Hepatocyte (in vitro differentiated cells): Measurements from ENCODE around the gene ARHGAP6. TPM values are rescaled to one million over a fixed set of nuclear protein-coding genes. Genes with fewer than 3 reads are reported as not detected.

Experiments
- DNase-seq: peaks from one replicate; pipeline ENCODE4 v3.0.0-alpha.2; 2016; ENCODE audit warnings: low spot score
- H2AFZ ChIP-seq: fragments of 200-600 bp; sonication (generic); 2 replicates; pipeline ENCODE4 v1.6.0; 2016; ENCODE audit warnings: antibody characterized with exemption, mild to moderate bottlenecking
- H3K27ac ChIP-seq: fragments of 200-600 bp; sonication (generic); 2 replicates; pipeline ENCODE4 v1.5.1; 2016; ENCODE audit warnings: mild to moderate bottlenecking
- H3K27me3 ChIP-seq: fragments of 200-600 bp; sonication (generic); 2 replicates; pipeline ENCODE4 v1.6.1; 2016
- H3K36me3 ChIP-seq: fragments of 200-600 bp; sonication (generic); replicated peaks from 2 replicates; pipeline ENCODE4 v1.5.1; 2016; ENCODE audit warnings: low read depth; ENCODE audit not compliant: insufficient read depth
- H3K4me1 ChIP-seq: fragments of 200-600 bp; sonication (generic); 2 replicates; pipeline ENCODE4 v1.5.1; 2016; ENCODE audit warnings: mild to moderate bottlenecking, moderate library complexity; ENCODE audit not compliant: insufficient read depth
- H3K4me2 ChIP-seq: fragments of 200-600 bp; sonication (generic); 2 replicates; pipeline ENCODE4 v1.6.0; 2016
- H3K4me3 ChIP-seq: fragments of 200-600 bp; sonication (generic); 2 replicates; pipeline ENCODE4 v1.5.1; 2016; ENCODE audit warnings: mild to moderate bottlenecking
- H3K79me2 ChIP-seq: fragments of 200-600 bp; sonication (generic); 2 replicates; pipeline ENCODE4 v1.6.0; 2017; ENCODE audit warnings: mild to moderate bottlenecking
- H3K9me2 ChIP-seq: fragments of 200-600 bp; sonication (generic); replicated peaks from 2 replicates; pipeline ENCODE4 v1.6.0; 2017; ENCODE audit warnings: mild to moderate bottlenecking; ENCODE audit not compliant: insufficient read depth
- H3K9me3 ChIP-seq: fragments of 200-600 bp; sonication (generic); 2 replicates; pipeline ENCODE4 v1.5.1; 2016; ENCODE audit warnings: low read depth, mild to moderate bottlenecking
- H4K20me1 ChIP-seq: fragments of 200-600 bp; sonication (generic); 2 replicates; pipeline ENCODE4 v1.6.0; 2016; ENCODE audit warnings: mild to moderate bottlenecking; ENCODE audit not compliant: insufficient read depth, poor library complexity, severe bottlenecking
- EZH2 ChIP-seq: fragments of 200-600 bp; sonication (generic); IDR thresholded peaks from 2 replicates; pipeline ENCODE4 v1.6.1; 2016; ENCODE audit warnings: antibody characterized with exemption, mild to moderate bottlenecking, borderline replicate concordance
- EZH2phosphoT487 ChIP-seq: fragments of 200-600 bp; sonication (generic); IDR thresholded peaks from one replicate; pipeline ENCODE4 v1.6.1; 2018; ENCODE audit warnings: antibody characterized with exemption, mild to moderate bottlenecking, low read depth, moderate library complexity; ENCODE audit not compliant: unreplicated experiment, severe bottlenecking
- WGBS: methylation state at CpG from one replicate; pipeline ENCODE4 v1.1.6; 2016; ENCODE audit warnings: low lambda C conversion rate; ENCODE audit errors: missing lambda C conversion rate; 5-methylcytosine and 5-hydroxymethylcytosine counted together
- polyA plus RNA-seq: library from polyadenylated mRNA; unstranded; fragments of >200 nt; fragmentation: Nextera tagmentation; extraction: Ambion mirVana; gene quantifications from 2 replicates; pipeline ENCODE4 v1.2.1, GENCODE V29; 2016
- total RNA-seq: library from RNA; depleted of rRNA; stranded (reverse); fragments of >200 nt; gene quantifications from 2 replicates; pipeline ENCODE4 v1.2.3, GENCODE V29; 2014
- TF ChIP-seq, protein P1 (sequence below): fragments of 200-600 bp; sonication (generic); IDR thresholded peaks from 2 replicates; pipeline ENCODE4 v1.5.1; 2016; ENCODE audit warnings: antibody characterized with exemption, mild to moderate bottlenecking; ENCODE audit not compliant: poor library complexity

The ARHGAP6 gene
- total and polyA plus RNA-seq, 2 experiments from 2014 or later = 4.9 to 6.9 TPM

DNA sequence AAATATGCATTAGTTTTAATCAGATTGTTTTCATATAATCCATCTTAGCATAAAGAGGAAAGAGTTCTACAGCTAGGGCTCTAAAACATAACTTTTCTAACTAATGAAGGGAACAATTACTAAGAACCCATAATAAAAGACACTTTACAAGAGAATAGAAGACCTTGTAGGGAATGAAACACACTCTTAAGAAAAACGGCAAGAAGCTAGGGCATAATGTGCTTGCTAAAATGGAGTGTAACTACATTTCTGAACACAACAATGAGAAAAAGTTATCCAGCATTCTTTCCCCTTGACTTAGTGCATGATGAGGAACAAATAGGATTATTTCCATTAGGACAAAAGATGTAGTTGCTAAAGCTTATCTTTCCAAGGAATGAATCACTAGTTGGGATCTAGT is 54.6 kb downstream of the ARHGAP6 start:
- DNase-seq = no peak
- H3K4me1 ChIP-seq = no peaks in the 10 kb centered on the region
- H3K4me2 ChIP-seq = no peak overlapping the region
- no peak overlapping the region for H2AFZ ChIP-seq
- H3K27me3 ChIP-seq = no peaks in the 10 kb centered on the region
- no peaks in the 10 kb centered on the region for H3K9me2 ChIP-seq
- WGBS = 64% methylated on average over 1 of the region's 1 CpG
- no peaks in the 10 kb centered on the region for H3K79me2 ChIP-seq
- no peak for TF ChIP-seq EZH2
- TF ChIP-seq, protein P1, sequence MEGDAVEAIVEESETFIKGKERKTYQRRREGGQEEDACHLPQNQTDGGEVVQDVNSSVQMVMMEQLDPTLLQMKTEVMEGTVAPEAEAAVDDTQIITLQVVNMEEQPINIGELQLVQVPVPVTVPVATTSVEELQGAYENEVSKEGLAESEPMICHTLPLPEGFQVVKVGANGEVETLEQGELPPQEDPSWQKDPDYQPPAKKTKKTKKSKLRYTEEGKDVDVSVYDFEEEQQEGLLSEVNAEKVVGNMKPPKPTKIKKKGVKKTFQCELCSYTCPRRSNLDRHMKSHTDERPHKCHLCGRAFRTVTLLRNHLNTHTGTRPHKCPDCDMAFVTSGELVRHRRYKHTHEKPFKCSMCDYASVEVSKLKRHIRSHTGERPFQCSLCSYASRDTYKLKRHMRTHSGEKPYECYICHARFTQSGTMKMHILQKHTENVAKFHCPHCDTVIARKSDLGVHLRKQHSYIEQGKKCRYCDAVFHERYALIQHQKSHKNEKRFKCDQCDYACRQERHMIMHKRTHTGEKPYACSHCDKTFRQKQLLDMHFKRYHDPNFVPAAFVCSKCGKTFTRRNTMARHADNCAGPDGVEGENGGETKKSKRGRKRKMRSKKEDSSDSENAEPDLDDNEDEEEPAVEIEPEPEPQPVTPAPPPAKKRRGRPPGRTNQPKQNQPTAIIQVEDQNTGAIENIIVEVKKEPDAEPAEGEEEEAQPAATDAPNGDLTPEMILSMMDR = no peak
- TF ChIP-seq EZH2phosphoT487 = no peak
- no peaks in the 10 kb centered on the region for H3K36me3 ChIP-seq
- no peak overlapping the region for H3K27ac ChIP-seq
- no peaks in the 10 kb centered on the region for H3K9me3 ChIP-seq
- no peak overlapping the region for H3K4me3 ChIP-seq
- H4K20me1 ChIP-seq = no peaks in the 10 kb centered on the region

DNA sequence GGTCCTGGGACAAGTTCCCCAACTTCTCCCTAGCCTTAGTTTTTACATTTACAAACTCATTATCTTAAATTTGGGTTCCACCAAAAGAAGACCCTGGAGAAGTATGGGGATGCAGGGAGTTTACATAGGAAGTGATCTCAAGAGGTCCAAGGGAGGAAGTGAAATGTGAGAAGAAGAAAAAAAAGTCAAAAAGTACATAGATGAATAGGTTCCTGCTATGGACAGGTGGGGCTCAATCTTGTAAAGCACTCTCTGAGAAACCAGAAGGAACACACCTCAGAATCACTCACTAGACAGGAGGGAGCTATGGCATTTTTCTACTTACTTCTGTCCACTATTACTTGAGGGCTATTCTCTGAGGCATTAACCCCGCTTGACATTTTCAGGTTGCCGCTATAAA is 56.6 kb downstream of the ARHGAP6 start:
- no peak overlapping the region for H3K27ac ChIP-seq
- WGBS = 58% methylated on average over 2 of the region's 2 CpGs
- no peak for DNase-seq
- no peak overlapping the region for H2AFZ ChIP-seq
- H3K9me3 ChIP-seq = no peaks in the 10 kb centered on the region
- H3K9me2 ChIP-seq = no peaks in the 10 kb centered on the region
- TF ChIP-seq, protein P1 = no peak
- TF ChIP-seq EZH2 = no peak
- TF ChIP-seq EZH2phosphoT487 = no peak
- no peaks in the 10 kb centered on the region for H3K79me2 ChIP-seq
- no peaks in the 10 kb centered on the region for H4K20me1 ChIP-seq
- no peak overlapping the region for H3K4me2 ChIP-seq
- H3K4me3 ChIP-seq = no peak overlapping the region
- no peaks in the 10 kb centered on the region for H3K27me3 ChIP-seq
- no peaks in the 10 kb centered on the region for H3K36me3 ChIP-seq
- no peaks in the 10 kb centered on the region for H3K4me1 ChIP-seq

DNA sequence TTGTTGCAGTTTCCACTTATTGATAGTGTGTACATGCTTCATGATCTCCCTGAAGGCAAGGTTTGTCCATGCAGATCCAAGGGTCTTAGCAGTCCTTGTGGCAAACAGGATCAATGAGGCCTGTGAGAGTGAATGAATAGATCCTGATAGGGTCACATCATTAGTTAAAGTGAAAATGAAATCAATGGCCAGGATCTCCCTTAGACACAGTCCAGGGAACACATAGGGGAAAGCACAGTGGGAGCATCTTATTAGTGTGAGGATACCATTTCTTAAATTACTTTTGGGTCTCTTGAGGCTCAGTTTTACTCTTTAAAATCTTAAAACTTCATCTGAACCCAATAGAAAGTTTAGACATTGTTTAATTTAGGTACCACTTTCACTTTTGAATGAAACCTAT is 59.3 kb downstream of the ARHGAP6 start:
- Histone ChIP-seq H3K36me3 (no peaks in the 10 kb centered on the region), H3K4me1 (no peaks in the 10 kb centered on the region)

More for the DNA sequence above, 59.3 kb downstream of the ARHGAP6 start:
- no peaks in the 10 kb centered on the region for H4K20me1 ChIP-seq
- no peak for TF ChIP-seq EZH2
- no peak for TF ChIP-seq EZH2phosphoT487
- TF ChIP-seq, protein P1 = no peak
- no peak for DNase-seq
- no peak overlapping the region for H2AFZ ChIP-seq
- no peaks in the 10 kb centered on the region for H3K9me3 ChIP-seq
- no peaks in the 10 kb centered on the region for H3K27me3 ChIP-seq
- no peak overlapping the region for H3K4me2 ChIP-seq
- H3K9me2 ChIP-seq = no peaks in the 10 kb centered on the region
- H3K4me3 ChIP-seq = no peak overlapping the region
- no peak overlapping the region for H3K27ac ChIP-seq
- H3K79me2 ChIP-seq = no peaks in the 10 kb centered on the region
